Body of pancreas (tissue), 4 donors: ENCODE data around the gene MFAP2. TPM values are rescaled to one million over a fixed set of nuclear protein-coding genes. Genes with fewer than 3 reads are reported as not detected.
A peak's percentile ranks its signal among the peaks of the same experiment; 100 is the strongest.

Source experiments
- ATAC-seq: fragments of 150-250 bp; one replicate; pipeline ENCODE4 v1.9.1; 2016
- DNase-seq, 4 donors: peaks; one replicate each; pipeline ENCODE4 v3.0.0-alpha.2; 2019
- H3K27ac ChIP-seq, 4 donors: fragments of 200-600 bp; sonication (generic); 1 replicate in 3 of 4; 2 replicates in 1 of 4; pipeline versions ENCODE4 v1.5.1 to v1.6.1; 2016 to 2019; ENCODE audit warnings: mild to moderate bottlenecking in 1 of 4, mixed read lengths in 1 of 4, moderate library complexity in 1 of 4
- H3K27me3 ChIP-seq, 2 donors: fragments of 200-600 bp; sonication (generic); one replicate each; pipeline ENCODE4 v1.6.0; 2016; ENCODE audit warnings: mild to moderate bottlenecking in 1 of 2
- H3K36me3 ChIP-seq, 2 donors: fragments of 200-600 bp; sonication (generic); replicated peaks in 1 of 2; 2 replicates each; pipeline ENCODE4 v1.5.1; 2016; ENCODE audit warnings: low read depth in 2 of 2; ENCODE audit not compliant: insufficient read depth in 1 of 2
- H3K4me1 ChIP-seq: fragments of 200-600 bp; sonication (generic); one replicate; pipeline ENCODE4 v1.6.0; 2016
- H3K4me3 ChIP-seq, 2 donors: fragments of 200-600 bp; sonication (generic); 1 replicate in 1 of 2; 2 replicates in 1 of 2; pipeline ENCODE4 v1.5.1; 2016 to 2019
- H3K9me3 ChIP-seq, 3 donors: fragments of 200-600 bp; sonication (generic); 1 replicate in 2 of 3; 2 replicates in 1 of 3; pipeline ENCODE4 v1.5.1; 2016
- CTCF ChIP-seq, 7 experiments: fragments of 450-650 bp in 4 of 7; fragments of 200-600 bp in 3 of 7; sonication (generic) in 3 of 7; IDR thresholded peaks; one replicate each; pipeline ENCODE4 v1.5.1; 2016 to 2019; ENCODE audit warnings: antibody characterized with exemption in 7 of 7
- POLR2A ChIP-seq, 3 donors: fragments of 450-650 bp; IDR thresholded peaks; one replicate each; pipeline ENCODE4 v1.6.1; 2016; ENCODE audit warnings: antibody characterized with exemption in 3 of 3, mild to moderate bottlenecking in 2 of 3
- whole genome bisulfite sequencing, 2 donors: methylation state at CpG; one replicate each; pipeline ENCODE4 v1.1.5; 2017; 5-methylcytosine and 5-hydroxymethylcytosine counted together
- intact Hi-C: fragments of 100-400 bp; cut with DNase I; formaldehyde crosslinking; loops from one replicate; pipeline ENCODE4 v1.15.1; 2023
- total RNA-seq, 2 donors: library from RNA; depleted of rRNA; stranded (reverse); fragments of >200 nt; gene quantifications; one replicate each; pipeline ENCODE4 v1.1.0, GENCODE V29; 2016

The MFAP2 gene
- total RNA-seq = 10 to 100 TPM in 1 of 2 donors, 1 to 10 TPM in 1; 1.3 to 13.5 TPM

- no peaks in the 10 kb centered on the region for H3K36me3 ChIP-seq
- peaks cover 6% of the 10 kb centered on the region for H3K4me1 ChIP-seq
- ATAC-seq (no peak), DNase-seq (peak in 2 of 4 donors; percentile 30 to 36)
- no peaks in the 10 kb centered on the region for H3K27me3 ChIP-seq
- no peaks in the 10 kb centered on the region for H3K9me3 ChIP-seq
- WGBS, 2 donors = 14 to 78% methylated on average over 3 to 35 of the region's 53 CpGs
- intact Hi-C loops = no loop called here
- H3K4me3 ChIP-seq = peak within 1 kb of the TSS; percentile 5 to 15
- TF ChIP-seq CTCF (IDR thresholded peaks at IDR 0.05) (no peak), POLR2A (IDR thresholded peaks at IDR 0.05) (no peak)
- peak within 1 kb of the TSS in 1 of 4 donors; percentile 50 for H3K27ac ChIP-seq
These were observed at the start of gene MFAP2 for GRCh38 chr1:16980473-16981268. MFAP2 (minus strand) TSS chr1:16980620; CDS start chr1:16978273, 2,347 bp downstream.

GRCh38 chr1:17030206-17030605 is 49.8 kb upstream of the MFAP2 start:
- Histone ChIP-seq H3K4me1 (peaks cover 51% of the 10 kb centered on the region), H3K4me3 (no peak overlapping the region), H3K36me3 (peaks cover 0 to 6% of the 10 kb centered on the region in 2 donors), H3K27ac (peak overlapping the region in 3 of 4 donors; percentile 69 to 88 (median 80)), H3K9me3 (no peaks in the 10 kb centered on the region), H3K27me3 (no peaks in the 10 kb centered on the region)
- WGBS, 2 donors = 84 to 90% methylated on average over 4 of the region's 4 CpGs
- ATAC-seq (no peak), DNase-seq (no peak)
- intact Hi-C loops = no loop called here
- TF ChIP-seq CTCF (IDR thresholded peaks at IDR 0.05) = no peak
- TF ChIP-seq POLR2A (IDR thresholded peaks at IDR 0.05) = no peak

- DNase-seq = peak; percentile 58 to 80 (median 78)
- Histone ChIP-seq H3K4me3 (no peak overlapping the region), H3K27ac (peak overlapping the region; percentile 69 to 88 (median 80)), H3K4me1 (peaks cover 58% of the 10 kb centered on the region), H3K27me3 (no peaks in the 10 kb centered on the region), H3K36me3 (peaks cover 0 to 8% of the 10 kb centered on the region in 2 donors), H3K9me3 (peaks cover 0 to 1% (median 0%) of the 10 kb centered on the region in 3 donors)
- 39 to 41% methylated on average over 5 of the region's 5 CpGs for WGBS, 2 donors
- intact Hi-C loops = loop anchor here (10.0 kb wide), 1 partner anchor 54 kb away; no protein-coding TSS in a partner anchor
- TF ChIP-seq POLR2A (IDR thresholded peaks at IDR 0.05) (no peak), CTCF (IDR thresholded peaks at IDR 0.05) (no peak)
- ATAC-seq = peak; percentile 64
These were observed 48.3 kb upstream of the MFAP2 start for GRCh38 chr1:17028662-17029188.

GRCh38 chr1:17027900-17028299 is 47.5 kb upstream of the MFAP2 start:
- peak; percentile 91 for ATAC-seq

More at GRCh38 chr1:17027900-17028299, 47.5 kb upstream of the MFAP2 start:
- intact Hi-C loops = loop anchor here (10.0 kb wide), 1 partner anchor 53 kb away; no protein-coding TSS in a partner anchor
- peaks cover 0 to 4% (median 0%) of the 10 kb centered on the region in 3 donors for H3K9me3 ChIP-seq
- peaks cover 0 to 11% of the 10 kb centered on the region in 2 donors for H3K36me3 ChIP-seq
- 19 to 20% methylated on average over 2 of the region's 2 CpGs for WGBS, 2 donors
- DNase-seq = peak; percentile 76 to 92 (median 84)
- H3K27me3 ChIP-seq = no peaks in the 10 kb centered on the region
- no peak overlapping the region for H3K4me3 ChIP-seq
- peaks cover 57% of the 10 kb centered on the region for H3K4me1 ChIP-seq
- H3K27ac ChIP-seq = peak overlapping the region; percentile 69 to 88 (median 80)
- no peak for TF ChIP-seq POLR2A (IDR thresholded peaks at IDR 0.05)
- no peak for TF ChIP-seq CTCF (IDR thresholded peaks at IDR 0.05)
